GM23338 (cell line): ENCODE results near the gene SLC5A4. TPM values are rescaled to one million over a fixed set of nuclear protein-coding genes. Genes with fewer than 3 reads are reported as not detected.

Experiments
- ATAC-seq: fragments of 200-7000 bp; cut with Tn5 transposase; 3 replicates; pipeline ENCODE4 v1.9.1; 2020
- DNase-seq: peaks from one replicate; pipeline ENCODE4 v3.0.0-alpha.2; 2015; ENCODE audit warnings: low spot score
- H2AFZ ChIP-seq: fragments of 200-600 bp; sonication (generic); 2 replicates; pipeline ENCODE4 v1.8.0; 2016; ENCODE audit warnings: antibody characterized with exemption, mild to moderate bottlenecking, moderate library complexity
- H3F3A ChIP-seq: fragments of 200-600 bp; sonication (generic); replicated peaks from 2 replicates; pipeline ENCODE4 v1.8.0; 2017; ENCODE audit warnings: antibody characterized with exemption, mixed run types, low read depth
- H3K27ac ChIP-seq: fragments of 200-600 bp; sonication (generic); 2 replicates; pipeline ENCODE4 v1.6.1; 2016; ENCODE audit warnings: low read depth
- H3K27me3 ChIP-seq: fragments of 200-600 bp; sonication (generic); 2 replicates; pipeline ENCODE4 v1.8.0; 2016; ENCODE audit warnings: mild to moderate bottlenecking, mixed run types, moderate library complexity; ENCODE audit not compliant: insufficient read depth
- H3K36me3 ChIP-seq: fragments of 200-600 bp; sonication (generic); 2 replicates; pipeline ENCODE4 v1.8.0; 2016; ENCODE audit warnings: mild to moderate bottlenecking; ENCODE audit not compliant: insufficient read depth
- H3K4me1 ChIP-seq: fragments of 200-600 bp; sonication (generic); 2 replicates; pipeline ENCODE4 v1.8.0; 2016; ENCODE audit warnings: mild to moderate bottlenecking, moderate library complexity; ENCODE audit not compliant: insufficient read depth
- H3K4me2 ChIP-seq: fragments of 200-600 bp; sonication (generic); 2 replicates; pipeline ENCODE4 v1.7.1; 2017; ENCODE audit warnings: mixed run types
- H3K4me3 ChIP-seq: fragments of 200-600 bp; sonication (generic); 2 replicates; pipeline ENCODE4 v1.6.1; 2016; ENCODE audit warnings: mixed run types
- H3K79me2 ChIP-seq: fragments of 200-600 bp; sonication (generic); replicated peaks from 2 replicates; pipeline ENCODE4 v1.8.0; 2017; ENCODE audit warnings: mild to moderate bottlenecking; ENCODE audit not compliant: insufficient read depth
- H3K9me2 ChIP-seq: fragments of 200-600 bp; sonication (generic); 2 replicates; pipeline ENCODE4 v1.8.0; 2017; ENCODE audit not compliant: insufficient read depth
- H4K20me1 ChIP-seq: fragments of 200-600 bp; sonication (generic); replicated peaks from 2 replicates; pipeline ENCODE4 v1.8.0; 2017; ENCODE audit warnings: mild to moderate bottlenecking; ENCODE audit not compliant: insufficient read depth
- H3K27ac Mint-ChIP-seq: 2 replicates; pipeline ENCODE4 v1.8.0; 2020; ENCODE audit warnings: inconsistent platforms, mild to moderate bottlenecking, moderate library complexity, mixed read lengths
- H3K27me3 Mint-ChIP-seq: 3 replicates; pipeline ENCODE4 v1.8.0; 2022; ENCODE audit warnings: low read depth, mild to moderate bottlenecking, moderate library complexity, mixed read lengths, inconsistent platforms; ENCODE audit not compliant: insufficient read depth, poor library complexity
- H3K36me3 Mint-ChIP-seq: 3 replicates; pipeline ENCODE4 v1.8.0; 2021; ENCODE audit warnings: low read depth, mild to moderate bottlenecking, inconsistent platforms, moderate library complexity, mixed read lengths
- H3K4me1 Mint-ChIP-seq: 3 replicates; pipeline ENCODE4 v1.8.0; 2020; ENCODE audit warnings: mild to moderate bottlenecking, inconsistent platforms, mixed read lengths
- H3K4me3 Mint-ChIP-seq: 3 replicates; pipeline ENCODE4 v1.8.0; 2021; ENCODE audit warnings: moderate library complexity, mild to moderate bottlenecking, inconsistent platforms, mixed read lengths
- H3K9me3 Mint-ChIP-seq: 3 replicates; pipeline ENCODE4 v1.8.0; 2020; ENCODE audit warnings: moderate library complexity, mild to moderate bottlenecking, inconsistent platforms, mixed read lengths
- CREB1 ChIP-seq: fragments of 250-450 bp; sonication (Bioruptor Pico); IDR thresholded peaks from 2 replicates; pipeline ENCODE4 v1.5.0; 2020; ENCODE audit warnings: low read depth, mild to moderate bottlenecking, moderate library complexity
- CTCF ChIP-seq, 2 experiments: fragments of 200-600 bp in 1 of 2; sonication (generic) in 1 of 2; conservative IDR thresholded peaks; 2 replicates each; pipeline versions ENCODE4 v1.5.1 to v1.6.1; 2016 to 2017; ENCODE audit warnings: antibody characterized with exemption in 2 of 2, low read depth in 2 of 2, mild to moderate bottlenecking in 2 of 2, moderate library complexity in 1 of 2
- ETS1 ChIP-seq: IDR thresholded peaks from 2 replicates; pipeline ENCODE4 v1.6.1; 2016; ENCODE audit warnings: antibody characterized with exemption
- EZH2 ChIP-seq: fragments of 200-600 bp; sonication (generic); IDR thresholded peaks from one replicate; pipeline ENCODE4 v1.8.0; 2017; ENCODE audit warnings: antibody characterized with exemption, mild to moderate bottlenecking, low read depth; ENCODE audit not compliant: unreplicated experiment
- EZH2phosphoT487 ChIP-seq: fragments of 200-600 bp; sonication (generic); IDR thresholded peaks from one replicate; pipeline ENCODE4 v1.8.1; 2018; ENCODE audit warnings: antibody characterized with exemption; ENCODE audit not compliant: unreplicated experiment
- JUNB ChIP-seq: IDR thresholded peaks from one replicate; pipeline ENCODE4 v1.6.1; 2016; ENCODE audit warnings: antibody characterized with exemption; ENCODE audit not compliant: unreplicated experiment
- NANOG ChIP-seq: IDR thresholded peaks from 2 replicates; pipeline ENCODE4 v1.6.1; 2016; ENCODE audit warnings: antibody characterized with exemption, borderline replicate concordance
- POLR2AphosphoS5 ChIP-seq: IDR thresholded peaks from 2 replicates; pipeline ENCODE4 v1.6.1; 2016; ENCODE audit warnings: antibody characterized with exemption, low read depth
- REST ChIP-seq: IDR thresholded peaks from one replicate; pipeline ENCODE4 v1.6.1; 2018; ENCODE audit warnings: antibody characterized with exemption; ENCODE audit not compliant: unreplicated experiment
- STAT1 ChIP-seq: IDR thresholded peaks from one replicate; pipeline ENCODE4 v1.6.1; 2016; ENCODE audit warnings: antibody characterized with exemption; ENCODE audit not compliant: unreplicated experiment
- ZNF114 ChIP-seq: fragments of 250-450 bp; sonication (Bioruptor Pico); IDR thresholded peaks from 2 replicates; pipeline ENCODE4 v1.5.0; 2020; ENCODE audit warnings: mild to moderate bottlenecking, moderate library complexity
- ZNF331 ChIP-seq: fragments of 250-450 bp; sonication (Bioruptor Pico); IDR thresholded peaks from 2 replicates; pipeline ENCODE4 v1.5.0; 2020; ENCODE audit warnings: low read depth, mild to moderate bottlenecking, moderate library complexity
- polyA plus RNA-seq: library from polyadenylated mRNA; unstranded; fragments of >200 nt; fragmentation: Nextera tagmentation; extraction: Ambion mirVana; gene quantifications from 2 replicates; pipeline ENCODE4 v1.2.1, GENCODE V29; 2016
- total RNA-seq: library from RNA; depleted of rRNA; stranded (reverse); fragments of >200 nt; shearing (Covaris generic); gene quantifications from 2 replicates; pipeline ENCODE4 v1.2.3, GENCODE V29; 2014

The SLC5A4 gene
- total and polyA plus RNA-seq, 2 experiments from 2014 or later = 0.16 TPM; not detected in 1

- no peak overlapping the region for H3K27ac ChIP-seq
Measured at GRCh38 chr22:32218470-32218869, 36.7 kb downstream of the SLC5A4 start.

GRCh38 chr22:32217465-32217864, 37.7 kb downstream of the SLC5A4 start:
- H3K36me3 Mint-ChIP-seq = no peaks in the 10 kb centered on the region; the same call in 2 of the 3 replicates
- Histone ChIP-seq H3K36me3 (no peaks in the 10 kb centered on the region), H3K4me2 (no peak overlapping the region), H4K20me1 (no peaks in the 10 kb centered on the region), H3K79me2 (no peaks in the 10 kb centered on the region), H2AFZ (no peak overlapping the region), H3K9me2 (no peaks in the 10 kb centered on the region), H3K4me1 (no peaks in the 10 kb centered on the region), H3F3A (no peaks in the 10 kb centered on the region), H3K27me3 (0 out of 2 replicates have a peak, but pooled peaks cover 5% of the 10 kb centered on the region), H3K4me3 (no peak overlapping the region), H3K27ac (no peak overlapping the region)
- no peaks in the 10 kb centered on the region for H3K9me3 Mint-ChIP-seq
- DNase-seq (no peak), ATAC-seq (no peak)
- no peak overlapping the region for H3K27ac Mint-ChIP-seq
- no peak overlapping the region for H3K4me3 Mint-ChIP-seq
- peaks cover 4% of the 10 kb centered on the region for H3K27me3 Mint-ChIP-seq
- peaks cover 10% of the 10 kb centered on the region for H3K4me1 Mint-ChIP-seq
- no peak for TF ChIP-seq POLR2AphosphoS5
- TF ChIP-seq STAT1 = no peak
- TF ChIP-seq JUNB = no peak
- TF ChIP-seq ZNF114 = no peak
- TF ChIP-seq ZNF331 (CRISPR knock-in tag) = no peak
- TF ChIP-seq REST = no peak
- TF ChIP-seq EZH2phosphoT487 = no peak

More at GRCh38 chr22:32218470-32218869, 36.7 kb downstream of the SLC5A4 start:
- TF ChIP-seq ETS1 (no peak), ZNF331 (CRISPR knock-in tag) (no peak), NANOG (no peak), EZH2phosphoT487 (no peak), CREB1 (CRISPR knock-in tag) (no peak), EZH2 (no peak), CTCF (conservative IDR thresholded peaks at IDR 0.05; ENCODE audit: low read depth in 2 of 2) (no peak), JUNB (no peak), ZNF114 (no peak)
- Histone ChIP-seq H3K9me2 (no peaks in the 10 kb centered on the region), H3K4me1 (no peaks in the 10 kb centered on the region), H3K4me3 (no peak overlapping the region), H3K79me2 (no peaks in the 10 kb centered on the region), H3F3A (no peaks in the 10 kb centered on the region), H3K36me3 (no peaks in the 10 kb centered on the region), H4K20me1 (no peaks in the 10 kb centered on the region), H2AFZ (no peak overlapping the region), H3K4me2 (no peak overlapping the region), H3K27me3 (0 out of 2 replicates have a peak, but pooled peaks cover 5% of the 10 kb centered on the region)
- Mint-ChIP-seq H3K4me3 (no peak overlapping the region), H3K27me3 (peaks cover 4% of the 10 kb centered on the region), H3K36me3 (no peaks in the 10 kb centered on the region), H3K27ac (no peak overlapping the region), H3K9me3 (no peaks in the 10 kb centered on the region), H3K4me1 (peaks cover 5% of the 10 kb centered on the region; the same call in 2 of the 3 replicates)
- ATAC-seq (no peak), DNase-seq (no peak)
